ENCODE results near the gene CLDND1. TPM values are rescaled to one million over a fixed set of nuclear protein-coding genes. Genes with fewer than 3 reads are reported as not detected.

CLDND1 gene
- total RNA-seq, 2 donors from 2014 or later, result 97.7 to 106 TPM

DNA sequence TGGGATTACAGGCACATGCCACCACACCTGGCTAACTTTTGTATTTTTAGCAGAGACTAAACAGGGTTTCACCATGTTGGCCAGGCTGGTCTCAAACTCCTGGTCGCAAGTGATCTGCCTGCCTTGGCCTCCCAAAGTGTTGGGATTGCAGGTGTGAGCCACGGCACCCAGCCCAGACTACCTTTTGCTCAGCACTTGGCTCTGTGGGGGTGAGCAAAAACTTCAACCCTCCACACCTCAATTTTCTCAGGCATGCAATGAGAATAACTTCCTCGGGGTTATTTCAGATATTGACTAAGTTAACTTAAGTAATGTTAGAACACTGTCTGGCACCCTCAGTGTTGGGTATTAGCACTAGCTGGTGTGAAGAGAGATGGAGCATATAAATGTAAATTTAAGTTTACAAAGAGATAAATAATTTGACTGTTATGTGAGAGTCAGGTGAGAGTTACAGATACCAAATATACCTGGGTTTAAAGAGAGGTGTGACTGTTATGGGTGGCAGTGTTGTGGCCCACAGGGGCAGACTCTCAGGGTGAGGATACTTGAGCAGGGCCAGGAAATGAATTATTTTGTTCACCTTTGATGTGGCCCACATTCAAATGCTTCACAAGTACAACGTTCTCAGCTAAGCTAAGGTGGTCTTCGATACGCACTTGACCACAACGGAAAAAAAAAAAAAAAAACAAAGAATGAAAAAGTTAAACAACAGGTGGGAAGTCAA, 41.7 kb upstream of the CLDND1 start:
- Histone ChIP-seq H3K9ac (ENCODE audit: extremely low read depth, low read length, poor library complexity, severe bottlenecking) (no peak overlapping the region), H3K4me1 (ENCODE audit: control insufficient read depth, insufficient read depth, low read length) (no peaks in the 10 kb centered on the region), H3K36me3 (ENCODE audit: control insufficient read depth, insufficient read depth, low read length) (no peaks in the 10 kb centered on the region), H3K27ac (ENCODE audit: low read depth, low read length) (no peak overlapping the region), H3K27me3 (ENCODE audit: control insufficient read depth, insufficient read depth, low read length, poor library complexity, severe bottlenecking) (no peaks in the 10 kb centered on the region), H3K9me3 (ENCODE audit: control insufficient read depth, low read length) (no peaks in the 10 kb centered on the region), H3K4me3 (ENCODE audit: low read length) (no peak overlapping the region)
- H3K4me1 Mint-ChIP-seq, result peaks cover 11% of the 10 kb centered on the region
- DNase-seq, result no peak
- TF ChIP-seq, protein P1, sequence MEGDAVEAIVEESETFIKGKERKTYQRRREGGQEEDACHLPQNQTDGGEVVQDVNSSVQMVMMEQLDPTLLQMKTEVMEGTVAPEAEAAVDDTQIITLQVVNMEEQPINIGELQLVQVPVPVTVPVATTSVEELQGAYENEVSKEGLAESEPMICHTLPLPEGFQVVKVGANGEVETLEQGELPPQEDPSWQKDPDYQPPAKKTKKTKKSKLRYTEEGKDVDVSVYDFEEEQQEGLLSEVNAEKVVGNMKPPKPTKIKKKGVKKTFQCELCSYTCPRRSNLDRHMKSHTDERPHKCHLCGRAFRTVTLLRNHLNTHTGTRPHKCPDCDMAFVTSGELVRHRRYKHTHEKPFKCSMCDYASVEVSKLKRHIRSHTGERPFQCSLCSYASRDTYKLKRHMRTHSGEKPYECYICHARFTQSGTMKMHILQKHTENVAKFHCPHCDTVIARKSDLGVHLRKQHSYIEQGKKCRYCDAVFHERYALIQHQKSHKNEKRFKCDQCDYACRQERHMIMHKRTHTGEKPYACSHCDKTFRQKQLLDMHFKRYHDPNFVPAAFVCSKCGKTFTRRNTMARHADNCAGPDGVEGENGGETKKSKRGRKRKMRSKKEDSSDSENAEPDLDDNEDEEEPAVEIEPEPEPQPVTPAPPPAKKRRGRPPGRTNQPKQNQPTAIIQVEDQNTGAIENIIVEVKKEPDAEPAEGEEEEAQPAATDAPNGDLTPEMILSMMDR (conservative IDR thresholded peaks at IDR 0.05), result no peak
- WGBS, 2 experiments (ENCODE audit: insufficient coverage in 1 of 2, insufficient read length in 1 of 2), result 85 to 90% methylated on average over 6 to 7 of the region's 7 CpGs
- H3K27ac Mint-ChIP-seq, result no peak overlapping the region
- H3K27me3 Mint-ChIP-seq (ENCODE audit: insufficient read depth), result no peaks in the 10 kb centered on the region
- H3K9me3 Mint-ChIP-seq, result no peaks in the 10 kb centered on the region
- H3K4me3 Mint-ChIP-seq, result no peak overlapping the region
- no peaks in the 10 kb centered on the region for H3K36me3 Mint-ChIP-seq (ENCODE audit: low read depth)

DNA sequence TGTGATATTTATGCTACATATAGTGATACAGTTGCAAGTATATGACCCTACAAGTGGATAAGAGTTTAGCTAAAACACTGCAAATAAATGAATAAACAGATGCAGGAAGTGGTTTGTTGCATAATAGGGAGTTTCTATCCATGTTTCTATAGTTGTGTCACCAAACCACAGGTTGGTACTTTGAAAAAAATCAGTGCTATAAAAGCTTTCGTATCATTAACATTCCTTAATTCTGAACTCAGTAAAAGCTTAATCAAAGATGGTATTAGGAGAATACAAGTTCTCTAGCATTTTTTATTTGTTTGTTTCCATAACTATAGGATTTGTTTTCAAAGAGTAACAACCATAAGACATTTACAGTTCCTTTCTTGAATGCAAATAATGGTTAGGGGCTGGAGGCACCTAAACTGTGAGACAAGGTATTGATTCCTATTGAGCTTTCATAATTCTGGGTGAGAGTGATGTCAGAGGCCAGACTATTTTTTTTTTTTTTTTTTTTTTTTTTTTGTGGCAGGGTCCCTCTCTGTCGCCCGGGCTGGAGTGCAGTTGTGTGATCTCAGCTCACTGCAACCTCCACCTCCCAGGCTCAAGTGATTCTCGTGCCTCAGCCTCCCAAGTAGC, 41.1 kb upstream of the CLDND1 start:
- 94% methylated on average over 3 to 4 of the region's 4 CpGs for WGBS, 2 experiments (ENCODE audit: insufficient coverage in 1 of 2, insufficient read length in 1 of 2)
- H3K36me3 Mint-ChIP-seq (ENCODE audit: low read depth), result no peaks in the 10 kb centered on the region
- no peaks in the 10 kb centered on the region for H3K9me3 ChIP-seq (ENCODE audit: control insufficient read depth, low read length)
- peaks cover 11% of the 10 kb centered on the region for H3K4me1 Mint-ChIP-seq
- no peaks in the 10 kb centered on the region for H3K9me3 Mint-ChIP-seq
- TF ChIP-seq, protein P1 (conservative IDR thresholded peaks at IDR 0.05), result no peak
- DNase-seq, result no peak
- no peaks in the 10 kb centered on the region for H3K27me3 Mint-ChIP-seq (ENCODE audit: insufficient read depth)
- no peak overlapping the region for H3K27ac ChIP-seq (ENCODE audit: low read depth, low read length)
- no peaks in the 10 kb centered on the region for H3K36me3 ChIP-seq (ENCODE audit: control insufficient read depth, insufficient read depth, low read length)
- no peak overlapping the region for H3K4me3 ChIP-seq (ENCODE audit: low read length)
- no peaks in the 10 kb centered on the region for H3K4me1 ChIP-seq (ENCODE audit: control insufficient read depth, insufficient read depth, low read length)
- H3K9ac ChIP-seq (ENCODE audit: extremely low read depth, low read length, poor library complexity, severe bottlenecking), result no peak overlapping the region
- no peak overlapping the region for H3K27ac Mint-ChIP-seq
- H3K27me3 ChIP-seq (ENCODE audit: control insufficient read depth, insufficient read depth, low read length, poor library complexity, severe bottlenecking), result no peaks in the 10 kb centered on the region
- H3K4me3 Mint-ChIP-seq, result no peak overlapping the region

DNA sequence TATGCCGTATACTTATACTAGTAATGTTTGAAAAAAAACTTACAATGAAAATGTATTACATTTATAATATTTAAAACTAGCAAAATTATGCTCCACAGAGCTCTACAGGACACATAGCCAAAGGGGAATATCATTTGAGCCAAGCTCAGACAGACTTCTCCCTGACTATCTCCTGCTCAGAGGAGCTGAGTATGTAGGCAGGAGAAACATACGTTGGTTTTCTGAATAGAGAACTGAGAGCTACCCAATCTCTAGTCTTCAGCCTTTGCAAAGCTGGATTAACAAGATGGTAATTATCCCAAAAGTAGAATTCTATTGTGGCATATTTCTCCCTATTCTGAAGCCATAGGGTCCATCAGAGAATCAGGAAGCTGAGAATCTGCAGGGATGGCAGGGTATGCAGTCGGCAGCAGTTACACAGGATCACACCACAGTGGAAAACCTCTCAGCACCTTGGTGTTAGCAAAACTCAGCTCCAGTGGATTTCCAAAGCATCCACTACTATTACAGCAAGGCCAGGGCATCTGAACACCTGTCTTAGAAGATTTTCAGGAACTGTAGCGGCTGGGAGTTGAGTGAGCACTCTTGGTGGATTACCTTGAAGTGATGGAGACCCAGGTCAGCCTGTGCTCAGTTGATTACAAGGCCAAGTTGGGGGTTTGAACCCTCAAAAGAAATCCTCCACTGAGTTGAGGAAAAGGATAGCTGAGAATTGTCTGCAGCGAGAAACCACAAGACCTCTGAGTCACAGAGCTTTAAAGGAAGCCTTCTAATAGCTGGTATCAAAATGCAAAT, 39.2 kb upstream of the CLDND1 start:
- Histone ChIP-seq H3K4me1 (ENCODE audit: control insufficient read depth, insufficient read depth, low read length) (no peaks in the 10 kb centered on the region), H3K27me3 (ENCODE audit: control insufficient read depth, insufficient read depth, low read length, poor library complexity, severe bottlenecking) (no peaks in the 10 kb centered on the region), H3K9ac (ENCODE audit: extremely low read depth, low read length, poor library complexity, severe bottlenecking) (no peak overlapping the region), H3K9me3 (ENCODE audit: control insufficient read depth, low read length) (no peaks in the 10 kb centered on the region), H3K27ac (ENCODE audit: low read depth, low read length) (no peak overlapping the region), H3K36me3 (ENCODE audit: control insufficient read depth, insufficient read depth, low read length) (no peaks in the 10 kb centered on the region), H3K4me3 (ENCODE audit: low read length) (no peak overlapping the region)
- no peak for DNase-seq
- Mint-ChIP-seq H3K36me3 (ENCODE audit: low read depth) (no peaks in the 10 kb centered on the region), H3K27me3 (ENCODE audit: insufficient read depth) (no peaks in the 10 kb centered on the region), H3K27ac (no peak overlapping the region), H3K4me3 (no peak overlapping the region), H3K9me3 (no peaks in the 10 kb centered on the region), H3K4me1 (peaks cover 8% of the 10 kb centered on the region)
- TF ChIP-seq, protein P1 (conservative IDR thresholded peaks at IDR 0.05), result no peak
- 91% methylated on average over 4 of the region's 5 CpGs; no CpG with 5 or more reads in 1 of the 2 experiments for whole genome bisulfite sequencing, 2 experiments (ENCODE audit: insufficient coverage in 1 of 2, insufficient read length in 1 of 2)
